ENCODE measurements around the gene TMPRSS3.

- no peak for TF ChIP-seq RAD21 (conservative IDR thresholded peaks at IDR 0.05 in 1 of 2, IDR thresholded peaks at IDR 0.05 in 1 of 2)
- no peak for TF ChIP-seq ESRRA (IDR thresholded peaks at IDR 0.05; ENCODE audit: borderline replicate concordance, low read length)
- TF ChIP-seq REST (IDR thresholded peaks at IDR 0.05) = no peak
- TF ChIP-seq CTCF (IDR thresholded peaks at IDR 0.05) = no peak
Observed at GRCh38 chr21:42384989-42385388, 10.9 kb downstream of the TMPRSS3 start.
